ENCODE results near the gene PYM1.
"Not testable (repeated sequence)": the region's sequence is repeated elsewhere in the genome, so short reads cannot be mapped to it uniquely, and the experiment has no call there.

Gene PYM1

GRCh38 chr12:55865327-55865726 lies 62.4 kb downstream of the PYM1 start:
- no peak for TF ChIP-seq CTCF (IDR thresholded peaks at IDR 0.05; ENCODE audit: control insufficient read depth, extremely low read depth, insufficient read depth)
- DNase-seq (ENCODE audit: low read depth), result no peak
- H3K4me3 ChIP-seq (ENCODE audit: low read depth, low read length), result no peak overlapping the region

GRCh38 chr12:55862931-55863330 lies 64.8 kb downstream of the PYM1 start:
- H3K4me3 ChIP-seq (ENCODE audit: low read depth, low read length), result not testable (repeated sequence)

GRCh38 chr12:55862286-55862685 lies 65.4 kb downstream of the PYM1 start:
- DNase-seq (ENCODE audit: low read depth), result no peak
- H3K4me3 ChIP-seq (ENCODE audit: low read depth, low read length), result no peak overlapping the region
- no peak for TF ChIP-seq CTCF (IDR thresholded peaks at IDR 0.05; ENCODE audit: control insufficient read depth, extremely low read depth, insufficient read depth)

More at GRCh38 chr12:55862931-55863330, 64.8 kb downstream of the PYM1 start:
- not testable (repeated sequence) for DNase-seq (ENCODE audit: low read depth)

GRCh38 chr12:55861871-55862270 lies 65.8 kb downstream of the PYM1 start:
- DNase-seq (ENCODE audit: low read depth), result no peak
- no peak for TF ChIP-seq CTCF (IDR thresholded peaks at IDR 0.05; ENCODE audit: control insufficient read depth, extremely low read depth, insufficient read depth)
- H3K4me3 ChIP-seq (ENCODE audit: low read depth, low read length), result no peak overlapping the region

- TF ChIP-seq CTCF (IDR thresholded peaks at IDR 0.05; ENCODE audit: control insufficient read depth, extremely low read depth, insufficient read depth), result no peak
- H3K4me3 ChIP-seq (ENCODE audit: low read depth, low read length), result no peak overlapping the region
- DNase-seq (ENCODE audit: low read depth), result no peak
These were observed 66.3 kb downstream of the PYM1 start for GRCh38 chr12:55861396-55861795.

- no peak for TF ChIP-seq CTCF (IDR thresholded peaks at IDR 0.05; ENCODE audit: control insufficient read depth, extremely low read depth, insufficient read depth)
- H3K4me3 ChIP-seq (ENCODE audit: low read depth, low read length), result no peak overlapping the region
- DNase-seq (ENCODE audit: low read depth), result no peak
These were observed 75.0 kb downstream of the PYM1 start for GRCh38 chr12:55852740-55853139.
